Occipital lobe (tissue), 2 donors: ENCODE measurements around the gene SPECC1. TPM values are rescaled to one million over a fixed set of nuclear protein-coding genes. Genes with fewer than 3 reads are reported as not detected.

Experiments used
- DNase-seq: peaks from one replicate; lab custom pipeline; 2025; lab: John Stamatoyannopoulos, UW
- total RNA-seq: library from RNA; depleted of rRNA; stranded (reverse); fragments of >200 nt; gene quantifications from one replicate; pipeline ENCODE4 v1.2.3, GENCODE V29; 2014

Gene SPECC1
- total RNA-seq, 1 donor from 2014 or later, result 49.1 TPM

DNA sequence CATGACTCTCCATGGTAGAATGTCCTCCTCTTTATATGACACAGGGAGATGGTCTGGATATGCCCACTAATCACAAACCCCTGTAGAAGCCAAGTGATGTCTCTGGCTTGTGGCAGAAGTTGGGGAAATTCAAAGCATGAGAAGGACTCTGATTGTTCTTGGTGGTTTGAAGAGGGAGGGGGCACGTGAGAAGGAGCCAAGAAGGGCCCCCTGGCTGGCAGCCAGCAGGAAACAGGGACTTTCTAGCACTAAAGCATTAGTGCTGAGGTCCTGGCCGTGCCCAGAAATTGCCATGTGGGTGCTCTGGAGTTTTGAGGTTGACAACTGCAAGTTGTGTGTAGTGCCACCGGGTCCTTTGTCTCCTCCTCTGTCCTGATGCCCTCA lies 258.3 kb downstream of the SPECC1 start:
- DNase-seq, result no peak

- no peak for DNase-seq
These were observed 261.2 kb downstream of the SPECC1 start for GRCh38 chr17:20270369-20270768.

GRCh38 chr17:20271011-20271610 lies 262.0 kb downstream of the SPECC1 start:
- DNase-seq, result no peak

DNA sequence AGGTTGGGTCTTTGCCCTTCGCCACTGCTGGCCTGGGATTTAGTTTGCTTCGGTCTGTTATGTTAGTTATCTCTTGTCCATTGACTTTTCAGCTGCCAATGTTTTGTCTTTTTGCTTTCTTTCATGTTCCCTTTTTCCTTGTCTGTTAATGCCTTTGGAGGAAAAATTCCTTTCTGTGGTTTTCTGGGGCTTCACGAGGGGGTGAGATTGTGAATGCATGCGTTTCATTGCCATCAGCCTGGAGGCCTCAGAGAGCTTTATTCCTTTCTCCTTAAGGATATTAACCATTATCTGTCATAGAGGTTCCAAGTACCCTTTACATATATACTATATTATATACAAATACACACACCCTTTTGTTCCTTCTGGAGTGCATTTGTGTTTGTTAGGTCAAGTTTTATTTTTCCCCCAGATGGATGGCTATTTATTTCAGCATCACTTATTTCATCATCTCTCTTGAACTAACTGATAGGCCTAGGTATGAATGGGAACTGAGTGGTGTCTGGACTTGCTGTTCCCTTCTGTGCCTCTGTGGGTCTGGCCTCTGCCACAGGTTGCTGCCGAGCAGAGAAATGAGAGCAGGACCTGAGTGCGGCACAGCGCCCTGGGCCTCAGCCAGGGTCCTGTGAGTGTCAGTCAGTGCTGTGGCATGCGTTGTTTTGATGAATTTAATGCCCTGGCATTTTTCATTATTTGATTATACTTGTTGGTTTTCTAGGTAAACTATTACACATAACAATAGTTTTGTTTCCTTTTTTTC lies 264.8 kb downstream of the SPECC1 start:
- no peak for DNase-seq

GRCh38 chr17:20275653-20276052 lies 266.5 kb downstream of the SPECC1 start:
- DNase-seq, result no peak

DNA sequence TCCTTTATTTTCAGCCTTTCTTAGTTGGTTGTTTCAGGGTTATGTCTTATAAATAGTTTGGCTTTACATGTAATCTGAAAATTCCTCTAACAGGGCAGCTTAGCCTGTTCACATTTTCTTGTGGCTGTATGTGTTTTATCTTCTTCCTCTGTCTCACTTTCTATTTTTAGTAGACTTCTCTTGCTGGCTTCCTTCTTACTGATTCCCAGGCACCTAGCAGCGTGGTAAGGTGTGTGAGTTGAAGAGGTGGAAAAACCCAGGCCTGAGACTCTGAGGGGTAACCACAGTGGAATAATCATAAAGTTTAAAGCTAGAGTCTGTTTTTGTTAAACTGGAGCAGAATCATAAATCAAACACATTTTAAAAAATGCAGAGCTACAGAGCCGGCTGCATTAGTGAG lies 267.3 kb downstream of the SPECC1 start:
- DNase-seq, result no peak

DNA sequence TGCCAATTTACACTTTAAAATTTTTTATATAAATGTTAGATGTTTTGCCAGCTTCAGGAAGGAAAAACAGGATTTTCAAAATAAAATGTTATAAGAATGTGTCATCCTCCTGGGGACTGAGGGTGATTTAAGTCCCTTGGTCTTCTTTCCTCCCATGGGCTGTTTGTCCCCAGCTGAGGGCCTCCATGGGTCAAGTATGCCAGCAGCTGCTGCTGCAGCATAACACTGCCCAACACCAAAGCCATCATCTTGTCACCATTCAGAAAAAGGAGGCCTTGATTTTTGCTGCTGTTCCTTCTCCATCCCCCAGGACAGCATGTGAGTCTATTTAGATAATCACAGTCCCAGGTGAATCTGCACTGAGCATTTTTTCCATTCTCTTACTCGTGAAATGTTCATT lies 269.6 kb downstream of the SPECC1 start:
- DNase-seq, result no peak

DNA sequence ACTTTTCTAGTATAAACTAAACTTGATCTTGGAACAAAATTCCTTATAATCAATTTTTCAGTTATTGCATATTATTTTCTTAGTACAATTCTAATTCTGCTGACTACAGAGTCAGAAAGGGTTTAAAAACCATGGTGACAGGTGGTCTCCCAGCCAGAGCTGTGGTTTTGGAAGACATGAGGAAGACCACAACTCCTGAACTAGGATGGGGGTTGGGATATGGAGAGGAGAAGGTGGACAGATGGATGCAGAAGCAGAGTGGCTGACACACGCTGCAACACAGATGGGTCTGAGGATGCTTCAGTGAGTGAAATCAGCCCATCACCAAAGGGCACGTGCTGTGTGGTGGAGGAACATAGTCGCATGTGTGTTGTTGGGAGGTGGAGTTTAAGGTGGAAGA lies 270.5 kb downstream of the SPECC1 start:
- DNase-seq, result no peak

- DNase-seq, result no peak
These were observed 270.9 kb downstream of the SPECC1 start for GRCh38 chr17:20280051-20280450.

GRCh38 chr17:20280851-20281250 lies 271.7 kb downstream of the SPECC1 start:
- DNase-seq, result no peak

GRCh38 chr17:20281860-20282259 lies 272.7 kb downstream of the SPECC1 start:
- no peak for DNase-seq

GRCh38 chr17:20282526-20283308 lies 273.6 kb downstream of the SPECC1 start:
- no peak for DNase-seq

GRCh38 chr17:20284022-20284421 lies 274.9 kb downstream of the SPECC1 start:
- DNase-seq, result no peak

DNA sequence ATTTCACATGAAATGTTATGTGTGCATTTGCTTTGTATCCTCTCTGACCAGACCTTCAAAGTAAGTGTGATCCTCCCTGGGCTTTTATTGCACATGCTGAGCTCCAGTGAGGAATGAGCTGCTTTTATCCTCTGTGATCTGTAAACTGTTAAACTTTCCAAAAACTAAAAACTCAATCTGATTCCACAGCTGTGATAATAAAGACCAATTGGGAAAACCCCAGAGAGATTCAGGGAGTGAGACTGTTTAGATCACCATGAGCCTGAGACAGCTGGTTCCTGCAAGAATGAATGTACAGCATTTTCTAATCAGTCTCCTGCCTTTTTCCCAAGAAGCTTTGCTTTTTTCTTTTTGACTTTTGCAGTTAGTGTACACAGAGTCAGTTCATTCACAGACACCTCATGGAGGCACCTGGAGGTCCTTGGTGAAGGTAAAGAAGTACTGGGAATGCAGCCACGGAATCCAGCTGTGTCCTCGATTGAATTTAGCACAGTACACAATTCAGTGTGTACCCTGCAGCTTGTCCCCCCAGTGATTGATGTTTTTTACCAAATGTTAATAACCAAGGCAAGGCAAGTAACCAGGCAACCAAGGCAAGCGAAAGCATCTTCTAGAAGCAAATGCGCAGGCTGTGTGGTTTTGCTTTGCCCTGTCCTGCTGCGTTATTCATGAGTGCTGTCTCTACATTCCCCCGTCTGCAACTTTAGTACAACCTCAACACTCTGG lies 275.6 kb downstream of the SPECC1 start:
- DNase-seq, result no peak

DNA sequence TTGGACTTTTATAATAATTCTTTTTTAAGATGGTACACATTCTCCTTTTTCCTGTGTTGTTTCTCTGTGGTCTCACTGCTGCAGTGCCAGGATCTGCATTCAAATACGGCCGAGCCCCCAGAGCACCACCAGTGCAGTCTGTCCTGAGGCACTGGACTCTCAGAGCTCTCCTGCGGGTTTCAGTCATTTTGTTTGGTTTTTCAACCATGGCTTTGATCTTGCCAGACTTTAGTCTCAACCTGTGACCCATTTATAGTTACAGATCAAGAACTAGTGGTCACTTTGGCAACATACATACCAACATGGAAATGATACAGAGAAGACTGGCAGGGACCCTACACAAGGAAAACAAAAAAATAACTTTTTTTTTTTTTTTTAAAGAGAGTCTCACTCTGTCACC lies 280.8 kb downstream of the SPECC1 start:
- no peak for DNase-seq

GRCh38 chr17:20291853-20292252 lies 282.7 kb downstream of the SPECC1 start:
- no peak for DNase-seq

DNA sequence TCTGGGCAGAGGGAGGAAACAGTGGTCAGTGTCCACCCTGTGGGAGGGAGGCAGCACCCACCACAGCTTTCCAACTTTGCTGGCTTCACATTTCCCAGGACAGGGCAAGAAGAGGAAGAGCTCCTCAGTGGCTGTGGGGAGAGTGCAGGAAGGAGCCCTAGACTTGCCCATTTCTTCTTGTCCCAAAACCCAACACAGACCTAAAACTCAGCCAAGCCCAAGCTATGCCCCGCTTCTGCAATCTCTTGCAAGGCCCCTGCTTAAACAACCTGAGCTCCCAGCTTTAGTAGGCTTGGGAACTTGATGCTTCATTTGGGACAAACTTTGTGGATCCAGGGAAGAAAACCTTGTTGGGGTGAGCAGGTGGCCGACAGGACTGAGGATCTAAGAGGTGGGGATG lies 284.3 kb downstream of the SPECC1 start:
- no peak for DNase-seq

GRCh38 chr17:20294120-20294519 lies 285.0 kb downstream of the SPECC1 start:
- no peak for DNase-seq

- DNase-seq, result no peak
These were observed 289.9 kb downstream of the SPECC1 start for GRCh38 chr17:20299013-20299412.

DNA sequence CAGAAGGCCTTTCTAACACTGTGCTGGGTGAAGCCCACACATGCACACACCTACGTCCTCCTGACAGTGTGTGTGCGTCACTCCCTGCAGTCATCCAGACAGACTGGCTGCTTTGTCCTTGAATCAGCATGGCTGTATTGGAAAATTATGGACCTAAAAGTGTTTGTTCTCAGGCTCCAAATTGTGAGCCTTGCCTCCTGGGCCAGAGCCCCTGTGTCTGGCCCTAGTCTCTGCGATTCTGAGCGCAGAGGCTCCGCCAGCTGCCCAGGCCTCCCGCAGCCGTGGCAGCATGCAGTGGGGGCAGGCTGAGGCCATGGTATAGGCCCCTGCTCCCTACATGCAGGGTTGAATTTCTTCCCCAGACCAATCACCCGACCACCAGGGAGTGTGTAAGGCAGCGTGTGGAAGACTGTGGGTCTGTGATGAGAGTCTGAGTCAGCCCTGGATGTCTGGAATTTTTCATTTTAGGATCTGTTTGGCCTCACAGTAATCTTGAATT lies 291.3 kb downstream of the SPECC1 start:
- peak; percentile 35 for DNase-seq

- DNase-seq, result no peak
These were observed 293.2 kb downstream of the SPECC1 start for GRCh38 chr17:20302246-20302917.
